Subcutaneous adipose tissue (tissue), 4 donors: ENCODE data around the gene MYO1B. TPM values are rescaled to one million over a fixed set of nuclear protein-coding genes. Genes with fewer than 3 reads are reported as not detected.

Experiments
- CTCF ChIP-seq: fragments of 450-650 bp; IDR thresholded peaks from one replicate; pipeline ENCODE4 v1.5.1; 2016; ENCODE audit warnings: low read depth, mild to moderate bottlenecking, control low read depth, antibody characterized with exemption, moderate library complexity
- total RNA-seq, 4 donors: library from RNA; depleted of rRNA; stranded (reverse); fragments of >200 nt; gene quantifications; one replicate each; pipeline ENCODE4 v1.1.0, GENCODE V29; 2016

Gene MYO1B
- total RNA-seq, 4 donors from 2014 or later, result 34.3 to 102 (median 59.3) TPM

- no peak for TF ChIP-seq CTCF
Observed at GRCh38 chr2:191296083-191297006, 51.1 kb downstream of the MYO1B start.

GRCh38 chr2:191297033-191297432 lies 51.8 kb downstream of the MYO1B start:
- no peak for TF ChIP-seq CTCF

- no peak for TF ChIP-seq CTCF
Observed at GRCh38 chr2:191298306-191298705, 53.1 kb downstream of the MYO1B start.

GRCh38 chr2:191299010-191299409 lies 53.8 kb downstream of the MYO1B start:
- no peak for TF ChIP-seq CTCF

- TF ChIP-seq CTCF, result no peak
Observed at GRCh38 chr2:191299866-191300265, 54.7 kb downstream of the MYO1B start.

GRCh38 chr2:191301971-191302370 lies 56.8 kb downstream of the MYO1B start:
- TF ChIP-seq CTCF, result no peak

- no peak for TF ChIP-seq CTCF
Observed at GRCh38 chr2:191302459-191303139, 57.4 kb downstream of the MYO1B start.
